Endothelial cell of umbilical vein (primary cell): ENCODE data around the gene CNTNAP2.

Experiments used
- MYC ChIP-seq: IDR thresholded peaks from one replicate; pipeline ENCODE4 v1.6.1; 2011; ENCODE audit warnings: mild to moderate bottlenecking, low read depth, low read length
- POLR2A ChIP-seq: IDR thresholded peaks from 2 replicates; pipeline ENCODE4 v1.6.1; 2012; ENCODE audit warnings: low read depth, mild to moderate bottlenecking, control low read depth, low read length
- TF ChIP-seq, protein P1 (sequence below), 2 donors: IDR thresholded peaks; 1 replicate in 1 of 2; 2 replicates in 1 of 2; pipeline ENCODE4 v1.5.1; 2011; ENCODE audit warnings: low read length in 2 of 2, mild to moderate bottlenecking in 2 of 2, moderate library complexity in 2 of 2, control low read depth in 1 of 2, inconsistent platforms in 1 of 2, low read depth in 1 of 2; ENCODE audit not compliant: insufficient read depth in 1 of 2; ENCODE audit errors: extremely low read depth in 1 of 2
- TF ChIP-seq, protein P2 (sequence below): IDR thresholded peaks from 2 replicates; pipeline ENCODE4 v1.6.1; 2011; ENCODE audit not compliant: insufficient read depth, insufficient read length

DNA sequence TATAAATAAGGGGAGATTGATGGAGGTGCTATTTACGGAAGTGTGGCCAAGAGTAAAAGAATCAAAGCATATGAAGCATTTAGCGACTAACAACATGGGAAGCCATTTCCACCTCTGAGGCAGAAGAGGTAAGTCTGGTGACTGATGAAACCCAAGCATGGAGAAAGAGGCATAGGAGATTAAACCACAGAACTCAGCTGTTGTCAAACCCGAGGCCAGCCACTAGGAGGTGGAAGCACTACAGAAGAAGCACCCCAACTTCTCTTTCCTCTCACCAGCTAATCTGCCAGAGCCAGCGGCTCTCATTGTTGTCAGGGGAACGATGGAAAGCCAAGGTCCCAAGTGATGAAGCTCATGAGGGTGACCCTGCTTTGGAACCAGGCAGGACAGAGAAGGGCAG lies 19.6 kb upstream of the CNTNAP2 start:
- TF ChIP-seq, protein P1, sequence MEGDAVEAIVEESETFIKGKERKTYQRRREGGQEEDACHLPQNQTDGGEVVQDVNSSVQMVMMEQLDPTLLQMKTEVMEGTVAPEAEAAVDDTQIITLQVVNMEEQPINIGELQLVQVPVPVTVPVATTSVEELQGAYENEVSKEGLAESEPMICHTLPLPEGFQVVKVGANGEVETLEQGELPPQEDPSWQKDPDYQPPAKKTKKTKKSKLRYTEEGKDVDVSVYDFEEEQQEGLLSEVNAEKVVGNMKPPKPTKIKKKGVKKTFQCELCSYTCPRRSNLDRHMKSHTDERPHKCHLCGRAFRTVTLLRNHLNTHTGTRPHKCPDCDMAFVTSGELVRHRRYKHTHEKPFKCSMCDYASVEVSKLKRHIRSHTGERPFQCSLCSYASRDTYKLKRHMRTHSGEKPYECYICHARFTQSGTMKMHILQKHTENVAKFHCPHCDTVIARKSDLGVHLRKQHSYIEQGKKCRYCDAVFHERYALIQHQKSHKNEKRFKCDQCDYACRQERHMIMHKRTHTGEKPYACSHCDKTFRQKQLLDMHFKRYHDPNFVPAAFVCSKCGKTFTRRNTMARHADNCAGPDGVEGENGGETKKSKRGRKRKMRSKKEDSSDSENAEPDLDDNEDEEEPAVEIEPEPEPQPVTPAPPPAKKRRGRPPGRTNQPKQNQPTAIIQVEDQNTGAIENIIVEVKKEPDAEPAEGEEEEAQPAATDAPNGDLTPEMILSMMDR (IDR thresholded peaks at IDR 0.05; ENCODE audit: extremely low read depth in 1 of 2, insufficient read depth in 1 of 2, low read depth in 1 of 2, low read length in 2 of 2), result no peak
- TF ChIP-seq POLR2A, result no peak
- TF ChIP-seq MYC, result no peak
- TF ChIP-seq, protein P2, sequence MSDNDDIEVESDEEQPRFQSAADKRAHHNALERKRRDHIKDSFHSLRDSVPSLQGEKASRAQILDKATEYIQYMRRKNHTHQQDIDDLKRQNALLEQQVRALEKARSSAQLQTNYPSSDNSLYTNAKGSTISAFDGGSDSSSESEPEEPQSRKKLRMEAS, result no peak
